H1 (cell line): ENCODE measurements around the gene ARHGAP22.

ENCODE experiments used
- ATF2 ChIP-seq: IDR thresholded peaks from 2 replicates; pipeline ENCODE4 v1.6.1; 2012; ENCODE audit warnings: low read length, inconsistent platforms
- ATF3 ChIP-seq: IDR thresholded peaks from 2 replicates; pipeline ENCODE4 v1.6.1; 2011; ENCODE audit warnings: low read depth, mild to moderate bottlenecking, low read length; ENCODE audit not compliant: insufficient read depth
- CREB1 ChIP-seq: IDR thresholded peaks from 2 replicates; pipeline ENCODE4 v1.6.1; 2012; ENCODE audit warnings: inconsistent platforms
- CTCF ChIP-seq, 3 experiments: IDR thresholded peaks; 1 replicate in 2 of 3; 2 replicates in 1 of 3; pipeline versions ENCODE4 v1.5.1 to v1.6.1; 2011; ENCODE audit warnings: low read length in 3 of 3, mild to moderate bottlenecking in 3 of 3, inconsistent platforms in 2 of 3, low read depth in 1 of 3, moderate library complexity in 1 of 3; ENCODE audit not compliant: insufficient read depth in 1 of 3; ENCODE audit errors: control extremely low read depth in 1 of 3
- EGR1 ChIP-seq: IDR thresholded peaks from 2 replicates; pipeline ENCODE4 v1.6.1; 2011; ENCODE audit warnings: low read depth, low read length, borderline replicate concordance
- EP300 ChIP-seq, 2 experiments: IDR thresholded peaks; 1 replicate in 1 of 2; 2 replicates in 1 of 2; pipeline ENCODE4 v1.6.1; 2011 to 2012; ENCODE audit warnings: low read depth in 2 of 2, low read length in 2 of 2, mild to moderate bottlenecking in 2 of 2, borderline replicate concordance in 1 of 2, inconsistent platforms in 1 of 2, moderate library complexity in 1 of 2
- GTF2F1 ChIP-seq: IDR thresholded peaks from 2 replicates; pipeline ENCODE4 v1.6.1; 2012; ENCODE audit warnings: low read depth, low read length, improper control_type of control experiment, borderline replicate concordance
- HDAC2 ChIP-seq, 2 experiments: fragments of 300-600 bp in 1 of 2; sonication (generic) in 1 of 2; IDR thresholded peaks; 2 replicates each; pipeline ENCODE4 v1.6.1; 2011 to 2012; ENCODE audit warnings: low read depth in 2 of 2, low read length in 2 of 2, mild to moderate bottlenecking in 2 of 2, moderate library complexity in 2 of 2, borderline replicate concordance in 1 of 2, inconsistent platforms in 1 of 2
- HDAC6 ChIP-seq: IDR thresholded peaks from one replicate; pipeline ENCODE4 v1.7.1; 2012; ENCODE audit warnings: low read depth, mild to moderate bottlenecking, inconsistent platforms, low read length, moderate library complexity
- POLR2A ChIP-seq, 2 experiments: IDR thresholded peaks; 1 replicate in 1 of 2; 2 replicates in 1 of 2; pipeline ENCODE4 v1.6.1; 2011; ENCODE audit warnings: low read depth in 2 of 2, low read length in 2 of 2, mild to moderate bottlenecking in 2 of 2; ENCODE audit errors: control extremely low read depth in 1 of 2
- POLR2AphosphoS5 ChIP-seq: IDR thresholded peaks from 2 replicates; pipeline ENCODE4 v1.6.1; 2011; ENCODE audit warnings: low read depth, low read length
- SP1 ChIP-seq: IDR thresholded peaks from 2 replicates; pipeline ENCODE4 v1.6.1; 2011; ENCODE audit warnings: low read depth, low read length
- USF2 ChIP-seq: IDR thresholded peaks from 2 replicates; pipeline ENCODE4 v1.6.1; 2011; ENCODE audit warnings: low read length, improper control_type of control experiment
- YY1 ChIP-seq: IDR thresholded peaks from 2 replicates; pipeline ENCODE4 v1.6.1; 2011; ENCODE audit warnings: low read depth, mild to moderate bottlenecking, low read length

GRCh38 chr10:48416584-48417232 lies 188.2 kb downstream of the ARHGAP22 start:
- TF ChIP-seq GTF2F1 (no peak), ATF2 (no peak), CTCF (IDR thresholded peaks at IDR 0.05; ENCODE audit: control extremely low read depth in 1 of 3, insufficient read depth in 1 of 3, low read depth in 1 of 3, low read length in 3 of 3) (no peak), EP300 (IDR thresholded peaks at IDR 0.05; ENCODE audit: borderline replicate concordance in 1 of 2, low read depth in 2 of 2, low read length in 2 of 2) (no peak), POLR2A (IDR thresholded peaks at IDR 0.05; ENCODE audit: control extremely low read depth in 1 of 2, low read depth in 2 of 2, low read length in 2 of 2) (no peak), HDAC6 (no peak), ATF3 (no peak), CREB1 (no peak), EGR1 (no peak), POLR2AphosphoS5 (no peak), USF2 (no peak), YY1 (no peak), SP1 (no peak), HDAC2 (IDR thresholded peaks at IDR 0.05; ENCODE audit: borderline replicate concordance in 1 of 2, low read depth in 2 of 2, low read length in 2 of 2) (no peak)
